ENCODE results near the gene ITGAL. TPM values are rescaled to one million over a fixed set of nuclear protein-coding genes. Genes with fewer than 3 reads are reported as not detected.

ITGAL gene
- total RNA-seq, 1 experiment from 2014 or later = 0.57 TPM

- intact Hi-C loops (cut with micrococcal nuclease; ENCODE audit: unreplicated experiment) = no loop called here
- DNase-seq = no peak
- H3K4me1 Mint-ChIP-seq (ENCODE audit: low read depth, unreplicated experiment) = no peaks in the 10 kb centered on the region
- H3K4me3 Mint-ChIP-seq (ENCODE audit: unreplicated experiment) = no peak overlapping the region
- CTCF ChIA-PET = no interaction called here
- no peaks in the 10 kb centered on the region for H3K36me3 Mint-ChIP-seq (ENCODE audit: insufficient read depth, unreplicated experiment)
- no peaks in the 10 kb centered on the region for H3K27me3 Mint-ChIP-seq (ENCODE audit: insufficient read depth, unreplicated experiment)
- TF ChIP-seq CTCF (IDR thresholded peaks at IDR 0.05; ENCODE audit: insufficient read depth in 1 of 2, low read depth in 1 of 2, low read length in 1 of 2, severe bottlenecking in 1 of 2, unreplicated experiment in 1 of 2) = no peak
- H3K4me3 ChIP-seq (ENCODE audit: low read depth, low read length) = no peak overlapping the region
- no peaks in the 10 kb centered on the region for H3K4me1 ChIP-seq
- no peaks in the 10 kb centered on the region for H3K27me3 ChIP-seq (replicated peaks; ENCODE audit: control insufficient read depth, insufficient read depth, low read length)
- no TSS peak for BruUV-seq (replicated peaks)
- POLR2A ChIA-PET = no interaction called here
- H3K27ac Mint-ChIP-seq (ENCODE audit: unreplicated experiment) = no peak overlapping the region
- no peaks in the 10 kb centered on the region for H3K9me3 ChIP-seq
- H3K36me3 ChIP-seq (ENCODE audit: control insufficient read depth, insufficient read depth, low read length) = no peaks in the 10 kb centered on the region
- H3K9me3 Mint-ChIP-seq (ENCODE audit: unreplicated experiment) = no peaks in the 10 kb centered on the region
Observed at GRCh38 chr16:30491229-30491628, 18.7 kb downstream of the ITGAL start.

DNA sequence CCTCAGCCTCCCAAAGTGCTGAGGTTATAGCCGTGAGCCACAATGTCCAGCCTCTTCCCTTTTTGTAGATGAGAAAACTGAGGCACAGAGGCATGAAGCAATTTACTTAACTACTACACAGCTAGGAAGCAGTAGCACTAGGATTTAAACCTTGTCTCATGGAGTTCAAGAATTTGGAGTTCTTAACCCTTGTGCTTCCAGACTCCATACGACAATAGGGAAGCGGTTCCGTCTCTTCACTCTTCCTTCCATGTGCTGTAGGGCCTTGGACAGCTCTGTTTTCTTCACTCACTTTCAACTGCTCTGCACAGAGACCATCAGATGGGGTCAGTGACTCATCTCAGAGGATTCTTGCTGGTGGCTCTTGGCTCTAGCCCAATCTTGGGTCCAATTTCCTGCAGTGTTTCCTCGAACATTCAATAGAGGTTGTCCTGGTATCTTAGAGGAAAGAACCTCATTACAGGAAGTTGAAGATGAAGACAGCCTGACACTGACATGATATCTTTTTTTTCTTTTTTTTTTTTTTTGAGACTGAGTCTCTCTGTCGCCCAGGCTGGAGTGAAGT lies 19.3 kb downstream of the ITGAL start:
- Mint-ChIP-seq H3K27me3 (ENCODE audit: insufficient read depth, unreplicated experiment) (no peaks in the 10 kb centered on the region), H3K4me1 (ENCODE audit: low read depth, unreplicated experiment) (no peaks in the 10 kb centered on the region), H3K4me3 (ENCODE audit: unreplicated experiment) (no peak overlapping the region), H3K9me3 (ENCODE audit: unreplicated experiment) (no peaks in the 10 kb centered on the region), H3K27ac (ENCODE audit: unreplicated experiment) (no peak overlapping the region), H3K36me3 (ENCODE audit: insufficient read depth, unreplicated experiment) (no peaks in the 10 kb centered on the region)
- H3K4me3 ChIP-seq (ENCODE audit: low read depth, low read length) = no peak overlapping the region
- no peaks in the 10 kb centered on the region for H3K4me1 ChIP-seq
- no peaks in the 10 kb centered on the region for H3K36me3 ChIP-seq (ENCODE audit: control insufficient read depth, insufficient read depth, low read length)
- BruUV-seq (replicated peaks) = no TSS peak
- CTCF ChIA-PET = no interaction called here
- intact Hi-C loops (cut with micrococcal nuclease; ENCODE audit: unreplicated experiment) = no loop called here
- DNase-seq = no peak
- no peaks in the 10 kb centered on the region for H3K27me3 ChIP-seq (replicated peaks; ENCODE audit: control insufficient read depth, insufficient read depth, low read length)
- no peaks in the 10 kb centered on the region for H3K9me3 ChIP-seq
- no peak for TF ChIP-seq CTCF (IDR thresholded peaks at IDR 0.05; ENCODE audit: insufficient read depth in 1 of 2, low read depth in 1 of 2, low read length in 1 of 2, severe bottlenecking in 1 of 2, unreplicated experiment in 1 of 2)
- POLR2A ChIA-PET = no interaction called here

DNA sequence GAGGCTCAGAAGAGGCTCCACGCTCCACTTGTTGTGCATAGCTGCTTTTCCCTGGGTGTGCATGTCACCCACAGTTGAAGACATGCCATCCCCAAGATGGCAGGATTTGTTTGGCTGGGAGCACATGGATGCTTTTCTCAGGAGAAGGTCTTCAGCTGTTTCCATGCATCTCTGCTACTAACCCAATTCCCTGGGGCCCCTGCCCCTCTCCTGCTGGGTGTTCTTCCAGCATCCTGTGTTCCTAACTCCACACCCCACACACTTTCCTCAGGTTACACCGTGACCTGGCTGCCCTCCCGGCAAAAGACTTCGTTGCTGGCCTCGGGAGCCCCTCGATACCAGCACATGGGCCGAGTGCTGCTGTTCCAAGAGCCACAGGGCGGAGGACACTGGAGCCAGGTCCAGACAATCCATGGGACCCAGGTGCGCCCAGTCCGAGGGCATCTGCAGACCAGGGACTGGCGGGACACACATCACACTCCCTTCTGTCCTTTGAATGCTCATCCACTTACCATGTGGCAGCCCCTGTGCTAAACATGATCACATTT lies 21.5 kb downstream of the ITGAL start:
- intact Hi-C loops (cut with micrococcal nuclease; ENCODE audit: unreplicated experiment) = no loop called here
- CTCF ChIA-PET = no interaction called here
- no peak for TF ChIP-seq CTCF (IDR thresholded peaks at IDR 0.05; ENCODE audit: insufficient read depth in 1 of 2, low read depth in 1 of 2, low read length in 1 of 2, severe bottlenecking in 1 of 2, unreplicated experiment in 1 of 2)

More for the DNA sequence above, 21.5 kb downstream of the ITGAL start:
- H3K27me3 Mint-ChIP-seq (ENCODE audit: insufficient read depth, unreplicated experiment) = no peaks in the 10 kb centered on the region
- POLR2A ChIA-PET = no interaction called here
- BruUV-seq (replicated peaks) = no TSS peak
- Histone ChIP-seq H3K4me1 (no peaks in the 10 kb centered on the region), H3K4me3 (ENCODE audit: low read depth, low read length) (no peak overlapping the region), H3K36me3 (ENCODE audit: control insufficient read depth, insufficient read depth, low read length) (no peaks in the 10 kb centered on the region), H3K9me3 (no peaks in the 10 kb centered on the region), H3K27me3 (replicated peaks; ENCODE audit: control insufficient read depth, insufficient read depth, low read length) (no peaks in the 10 kb centered on the region)
- no peak overlapping the region for H3K4me3 Mint-ChIP-seq (ENCODE audit: unreplicated experiment)
- no peaks in the 10 kb centered on the region for H3K9me3 Mint-ChIP-seq (ENCODE audit: unreplicated experiment)
- no peaks in the 10 kb centered on the region for H3K36me3 Mint-ChIP-seq (ENCODE audit: insufficient read depth, unreplicated experiment)
- H3K4me1 Mint-ChIP-seq (ENCODE audit: low read depth, unreplicated experiment) = no peaks in the 10 kb centered on the region
- no peak for DNase-seq
- H3K27ac Mint-ChIP-seq (ENCODE audit: unreplicated experiment) = no peak overlapping the region
